HAP-1 (cell line): ENCODE data around the gene CD69.
"Not testable (repeated sequence)": the region's sequence is repeated elsewhere in the genome, so short reads cannot be mapped to it uniquely, and the experiment has no call there.

Source experiments
- DNase-seq, 2 experiments: peaks; one replicate each; pipeline ENCODE4 v3.0.0-alpha.2; 2016 to 2020; ENCODE audit warnings: low spot score in 2 of 2
- H3K27me3 ChIP-seq: fragments of 250-450 bp; sonication (Bioruptor Pico); 2 replicates; pipeline ENCODE4 v1.5.1; 2020; ENCODE audit warnings: low read depth, mild to moderate bottlenecking, moderate library complexity
- H3K36me3 ChIP-seq: fragments of 250-450 bp; sonication (Bioruptor Pico); replicated peaks from 2 replicates; pipeline ENCODE4 v1.5.1; 2020; ENCODE audit warnings: mild to moderate bottlenecking
- H3K4me1 ChIP-seq: fragments of 250-450 bp; sonication (Bioruptor Pico); 2 replicates; pipeline ENCODE4 v1.5.1; 2020; ENCODE audit warnings: mild to moderate bottlenecking
- H3K4me3 ChIP-seq: fragments of 250-450 bp; sonication (Bioruptor Pico); 2 replicates; pipeline ENCODE4 v1.5.1; 2020; ENCODE audit warnings: mild to moderate bottlenecking, moderate library complexity
- H3K9me3 ChIP-seq: fragments of 250-450 bp; sonication (Bioruptor Pico); 2 replicates; pipeline ENCODE4 v1.5.1; 2020; ENCODE audit warnings: mild to moderate bottlenecking, moderate library complexity
- in situ Hi-C: fragments of 300-500 bp; cut with MboI; formaldehyde crosslinking; loops from 3 replicates; pipeline ENCODE4 v1.14.3; 2020; ENCODE audit warnings: low sequenced_read_pairs, inconsistent platforms, mixed read lengths

Gene CD69

DNA sequence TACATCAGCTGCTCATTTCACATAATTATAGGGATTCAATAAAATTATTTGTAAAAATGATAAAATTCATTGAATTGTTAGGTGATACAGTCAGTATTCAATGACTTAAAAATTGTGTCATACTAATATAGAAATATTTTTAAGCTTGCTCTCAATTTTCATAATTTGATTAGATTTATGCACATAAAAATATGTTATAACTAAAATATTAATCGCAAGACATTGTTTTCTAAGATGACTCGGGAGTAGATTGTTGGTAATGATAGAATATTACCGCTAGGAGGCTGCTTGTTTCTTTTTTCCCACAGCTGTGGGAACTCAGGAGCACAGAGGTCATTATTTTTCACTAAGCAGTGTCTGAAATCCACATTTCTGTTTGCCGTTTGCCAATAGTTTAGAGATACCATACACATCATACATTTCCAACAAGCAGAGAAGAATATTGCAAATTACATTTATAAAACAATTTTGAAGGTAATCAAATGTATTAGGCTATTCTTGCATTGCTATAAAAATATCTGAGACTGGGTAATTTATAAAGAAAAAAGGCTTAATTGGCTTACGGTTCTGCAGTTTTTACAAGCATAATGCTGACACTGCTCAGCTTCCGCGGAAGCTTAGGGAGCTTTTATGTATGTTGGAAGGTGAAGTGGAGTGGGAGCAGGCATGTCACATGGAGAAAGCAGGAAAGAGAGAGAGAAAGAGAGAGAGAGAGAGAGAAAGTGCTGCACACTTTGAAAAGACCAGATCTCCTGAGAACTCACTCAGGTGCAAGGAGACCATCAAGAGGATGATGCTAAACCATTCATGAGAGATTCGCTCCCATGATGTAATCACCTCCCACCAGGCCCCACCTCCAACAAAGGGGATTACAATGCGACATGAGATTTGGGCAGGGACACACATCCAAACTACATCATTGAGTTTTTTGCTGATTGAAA, 9.2 kb downstream of the CD69 start:
- in situ Hi-C loops = loop anchor here (5.0 kb wide), 1 partner anchor 46 kb away; no protein-coding TSS in a partner anchor
- peak in 1 of 2 experiments; percentile 74 for DNase-seq
- H3K36me3 ChIP-seq = no peaks in the 10 kb centered on the region
- no peaks in the 10 kb centered on the region for H3K27me3 ChIP-seq
- no peaks in the 10 kb centered on the region for H3K9me3 ChIP-seq
- H3K4me3 ChIP-seq = no peak overlapping the region
- peaks cover 39% of the 10 kb centered on the region for H3K4me1 ChIP-seq

DNA sequence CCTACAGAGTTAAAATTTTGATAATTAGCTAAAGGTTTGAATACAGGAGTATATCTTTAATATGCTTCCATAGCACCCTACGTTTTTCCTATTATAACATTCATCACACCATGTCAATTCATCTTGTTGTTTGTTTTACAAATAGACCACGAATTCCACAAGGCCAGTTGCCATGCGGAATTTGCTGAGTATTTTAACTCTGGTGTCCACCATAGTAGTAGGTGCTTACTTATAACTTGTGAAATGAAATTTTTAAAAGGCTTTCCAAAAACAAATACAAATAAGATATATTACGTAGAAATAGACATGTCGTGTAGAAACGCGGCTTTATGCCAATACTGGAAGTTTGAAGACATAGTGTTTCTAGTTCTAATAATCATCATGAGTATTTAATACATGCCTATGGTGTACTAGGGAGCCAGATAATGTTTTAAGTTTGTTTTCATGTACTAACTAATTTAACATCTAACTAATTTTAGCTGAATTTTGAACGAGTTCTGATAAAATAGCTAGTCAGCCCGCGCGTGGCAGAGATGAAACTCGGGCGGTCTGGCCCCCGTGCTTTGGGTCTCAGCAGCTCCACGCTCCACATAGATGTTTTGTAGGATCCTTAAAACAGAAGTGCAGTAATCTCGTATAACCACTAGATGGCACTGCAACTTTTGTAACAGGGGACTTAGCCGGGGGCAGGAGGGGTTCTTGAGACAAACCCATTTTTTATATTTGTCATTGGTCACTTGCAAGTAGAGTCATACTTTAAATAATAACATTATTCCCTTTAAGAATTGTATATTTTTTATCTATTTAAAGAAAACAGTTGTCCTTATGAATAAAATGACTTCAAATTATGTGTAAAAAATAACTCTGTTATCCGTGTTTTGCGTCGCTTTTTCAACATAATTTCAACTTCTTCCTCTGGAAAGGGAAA, 10.2 kb downstream of the CD69 start:
- peak; percentile 70 to 87 for DNase-seq
- in situ Hi-C loops = loop anchor here (5.0 kb wide), 1 partner anchor 47 kb away; no protein-coding TSS in a partner anchor

GRCh38 chr12:9749640-9750039, 11.1 kb downstream of the CD69 start:
- no peaks in the 10 kb centered on the region for H3K27me3 ChIP-seq
- DNase-seq = no peak
- H3K4me1 ChIP-seq = peaks cover 39% of the 10 kb centered on the region
- in situ Hi-C loops = loop anchor here (5.0 to 25.0 kb wide), 3 partner anchors 48 to 813 kb away; partner anchors contain the start of gene CLEC7A
- H3K36me3 ChIP-seq = no peaks in the 10 kb centered on the region
- H3K4me3 ChIP-seq = no peak overlapping the region
- no peaks in the 10 kb centered on the region for H3K9me3 ChIP-seq

More for the DNA sequence above, 10.2 kb downstream of the CD69 start:
- Histone ChIP-seq H3K36me3 (no peaks in the 10 kb centered on the region), H3K4me1 (peaks cover 39% of the 10 kb centered on the region), H3K27me3 (no peaks in the 10 kb centered on the region), H3K4me3 (no peak overlapping the region), H3K9me3 (no peaks in the 10 kb centered on the region)

DNA sequence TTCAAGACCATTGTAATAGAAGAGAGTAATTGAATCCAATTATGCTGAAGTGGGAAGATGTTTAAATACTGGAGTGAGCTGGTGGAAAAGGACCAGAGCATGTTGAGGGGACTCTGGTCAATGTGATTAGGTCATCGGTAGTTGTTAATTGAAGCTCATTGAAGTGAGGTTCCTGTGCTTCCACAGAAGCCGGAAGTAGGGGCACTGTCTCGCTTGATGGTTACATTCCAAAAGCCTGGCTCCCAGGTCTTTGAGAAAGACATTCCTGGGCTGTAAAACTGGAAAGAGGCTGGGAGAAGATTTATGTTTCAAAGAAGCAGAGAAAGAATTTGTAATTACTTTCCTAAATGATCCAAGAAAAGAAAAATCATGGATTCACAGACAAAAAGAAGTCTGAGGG, 15.5 kb downstream of the CD69 start:
- no peak overlapping the region for H3K4me3 ChIP-seq
- DNase-seq = no peak
- H3K9me3 ChIP-seq = no peaks in the 10 kb centered on the region
- in situ Hi-C loops = loop anchor here (10.0 to 25.0 kb wide), 2 partner anchors 390 to 817 kb away; partner anchors contain the start of gene CLEC7A
- no peaks in the 10 kb centered on the region for H3K36me3 ChIP-seq
- H3K27me3 ChIP-seq = no peaks in the 10 kb centered on the region
- peaks cover 7% of the 10 kb centered on the region for H3K4me1 ChIP-seq

GRCh38 chr12:9742661-9743060, 18.0 kb downstream of the CD69 start:
- Histone ChIP-seq H3K4me3 (no peak overlapping the region), H3K36me3 (no peaks in the 10 kb centered on the region), H3K27me3 (no peaks in the 10 kb centered on the region), H3K4me1 (peaks cover 4% of the 10 kb centered on the region; the same call in 1 of the 2 replicates), H3K9me3 (no peaks in the 10 kb centered on the region)
- in situ Hi-C loops = loop anchor here (10.0 to 25.0 kb wide), 2 partner anchors 392 to 820 kb away; partner anchors contain the start of gene CLEC7A
- DNase-seq = no peak

DNA sequence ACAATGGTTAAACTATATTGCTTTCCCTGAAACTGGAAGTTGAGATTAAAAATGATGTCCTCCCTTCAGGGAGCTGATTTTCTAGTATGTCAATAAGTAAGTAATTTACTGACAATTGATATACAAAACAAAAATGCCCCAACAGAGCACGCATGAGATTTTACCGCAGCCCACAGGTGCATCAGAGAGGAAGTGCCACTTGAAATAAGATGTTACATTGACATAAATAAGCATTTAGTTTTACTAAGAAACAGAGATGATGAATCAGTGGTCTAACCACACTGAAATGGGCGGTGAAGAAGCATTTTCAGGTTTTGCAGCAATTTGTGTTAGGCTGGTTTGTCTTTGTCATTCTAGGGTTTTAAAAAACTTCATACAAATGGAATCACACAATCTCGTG, 19.0 kb downstream of the CD69 start:
- H3K4me3 ChIP-seq = no peak overlapping the region
- H3K27me3 ChIP-seq = no peaks in the 10 kb centered on the region
- peaks cover 4% of the 10 kb centered on the region; the same call in 1 of the 2 replicates for H3K4me1 ChIP-seq
- DNase-seq = no peak
- no peaks in the 10 kb centered on the region for H3K36me3 ChIP-seq
- in situ Hi-C loops = loop anchor here (10.0 to 25.0 kb wide), 2 partner anchors 393 to 821 kb away; partner anchors contain the start of gene CLEC7A
- no peaks in the 10 kb centered on the region for H3K9me3 ChIP-seq

GRCh38 chr12:9740106-9740750, 20.5 kb downstream of the CD69 start:
- H3K27me3 ChIP-seq = no peaks in the 10 kb centered on the region
- DNase-seq = no peak
- no peak overlapping the region for H3K4me3 ChIP-seq
- H3K36me3 ChIP-seq = no peaks in the 10 kb centered on the region
- in situ Hi-C loops = loop anchor here (10.0 to 25.0 kb wide), 2 partner anchors 395 to 822 kb away; partner anchors contain the start of gene CLEC7A
- no peaks in the 10 kb centered on the region for H3K9me3 ChIP-seq
- H3K4me1 ChIP-seq = peaks cover 4% of the 10 kb centered on the region; the same call in 1 of the 2 replicates

- H3K36me3 ChIP-seq, H3K9me3 ChIP-seq, H3K27me3 ChIP-seq, H3K4me3 ChIP-seq, DNase-seq, H3K4me1 ChIP-seq: not testable (repeated sequence)
- in situ Hi-C loops = loop anchor here (10.0 to 25.0 kb wide), 2 partner anchors 395 to 823 kb away; partner anchors contain the start of gene CLEC7A
Measured at GRCh38 chr12:9739404-9740105, 21.1 kb downstream of the CD69 start.

GRCh38 chr12:9738905-9739304, 21.8 kb downstream of the CD69 start:
- not testable (repeated sequence) for H3K36me3 ChIP-seq, H3K27me3 ChIP-seq, H3K4me3 ChIP-seq, H3K9me3 ChIP-seq, H3K4me1 ChIP-seq, DNase-seq
- in situ Hi-C loops = loop anchor here (25.0 kb wide), 1 partner anchor 823 kb away; no protein-coding TSS in a partner anchor

GRCh38 chr12:9736936-9737705, 23.6 kb downstream of the CD69 start:
- DNase-seq = peak in 1 of 2 experiments; percentile 16
- H3K9me3 ChIP-seq = no peaks in the 10 kb centered on the region
- no peaks in the 10 kb centered on the region for H3K27me3 ChIP-seq
- H3K4me3 ChIP-seq = no peak overlapping the region
- in situ Hi-C loops = loop anchor here (25.0 kb wide), 1 partner anchor 825 kb away; no protein-coding TSS in a partner anchor
- H3K36me3 ChIP-seq = no peaks in the 10 kb centered on the region
- no peaks in the 10 kb centered on the region for H3K4me1 ChIP-seq

DNA sequence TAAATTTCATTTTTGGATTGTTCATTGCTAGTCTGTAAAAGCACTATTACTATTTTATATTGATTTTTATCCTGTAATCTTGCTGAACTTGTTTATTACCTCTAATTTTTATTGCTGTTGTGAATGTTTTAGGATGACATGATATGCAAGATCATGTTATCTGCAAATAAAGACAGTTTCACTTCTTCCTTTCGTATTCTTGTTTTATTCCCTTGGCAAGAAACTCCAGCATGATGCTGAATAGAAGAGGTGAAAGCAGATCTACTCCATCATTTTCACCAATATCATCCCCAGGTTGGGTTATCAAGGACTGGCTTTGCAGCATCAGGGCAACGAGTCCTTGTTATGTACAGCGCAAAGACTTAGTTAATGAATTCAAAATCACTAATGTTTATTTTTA, 25.1 kb downstream of the CD69 start:
- Histone ChIP-seq H3K27me3 (no peaks in the 10 kb centered on the region), H3K4me3 (no peak overlapping the region), H3K4me1 (no peaks in the 10 kb centered on the region), H3K9me3 (no peaks in the 10 kb centered on the region), H3K36me3 (no peaks in the 10 kb centered on the region)
- in situ Hi-C loops = loop anchor here (25.0 kb wide), 1 partner anchor 827 kb away; no protein-coding TSS in a partner anchor
- DNase-seq = no peak
